Gastrocnemius medialis (tissue), 4 donors: ENCODE data around the gene EGLN1.

ENCODE experiments used
- POLR2A ChIP-seq, 2 donors: fragments of 450-650 bp; IDR thresholded peaks; one replicate each; pipeline ENCODE4 v1.6.1; 2017; ENCODE audit warnings: antibody characterized with exemption in 2 of 2, mild to moderate bottlenecking in 2 of 2, moderate library complexity in 2 of 2
- TF ChIP-seq, protein P1 (sequence below), 5 experiments: fragments of 450-650 bp in 3 of 5; fragments of 200-600 bp in 2 of 5; sonication (generic) in 2 of 5; IDR thresholded peaks in 4 of 5; conservative IDR thresholded peaks in 1 of 5; 1 replicate in 4 of 5; 2 replicates in 1 of 5; pipeline ENCODE4 v1.5.1; 2016 to 2019; ENCODE audit warnings: antibody characterized with exemption in 5 of 5, mild to moderate bottlenecking in 3 of 5, moderate library complexity in 3 of 5

DNA sequence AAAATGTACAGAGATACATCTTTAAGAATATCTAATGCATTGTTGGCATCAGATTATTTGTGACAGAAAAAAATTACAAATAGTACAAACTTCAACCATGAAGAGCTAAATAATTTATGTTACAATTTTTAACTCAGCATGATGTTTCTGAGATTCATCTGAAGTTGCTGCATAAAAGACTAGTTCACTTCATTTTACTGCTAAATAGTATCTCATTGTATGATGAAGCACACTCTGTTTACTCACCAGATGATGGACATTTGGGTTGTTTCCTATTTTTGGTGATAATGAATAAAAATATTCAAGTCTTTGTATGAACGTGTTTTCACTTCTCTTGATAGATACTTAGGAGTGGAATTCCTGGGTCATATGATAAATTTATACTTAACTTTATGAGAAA is 20.6 kb downstream of the EGLN1 start:
- TF ChIP-seq POLR2A (IDR thresholded peaks at IDR 0.05) = no peak
- TF ChIP-seq, protein P1, sequence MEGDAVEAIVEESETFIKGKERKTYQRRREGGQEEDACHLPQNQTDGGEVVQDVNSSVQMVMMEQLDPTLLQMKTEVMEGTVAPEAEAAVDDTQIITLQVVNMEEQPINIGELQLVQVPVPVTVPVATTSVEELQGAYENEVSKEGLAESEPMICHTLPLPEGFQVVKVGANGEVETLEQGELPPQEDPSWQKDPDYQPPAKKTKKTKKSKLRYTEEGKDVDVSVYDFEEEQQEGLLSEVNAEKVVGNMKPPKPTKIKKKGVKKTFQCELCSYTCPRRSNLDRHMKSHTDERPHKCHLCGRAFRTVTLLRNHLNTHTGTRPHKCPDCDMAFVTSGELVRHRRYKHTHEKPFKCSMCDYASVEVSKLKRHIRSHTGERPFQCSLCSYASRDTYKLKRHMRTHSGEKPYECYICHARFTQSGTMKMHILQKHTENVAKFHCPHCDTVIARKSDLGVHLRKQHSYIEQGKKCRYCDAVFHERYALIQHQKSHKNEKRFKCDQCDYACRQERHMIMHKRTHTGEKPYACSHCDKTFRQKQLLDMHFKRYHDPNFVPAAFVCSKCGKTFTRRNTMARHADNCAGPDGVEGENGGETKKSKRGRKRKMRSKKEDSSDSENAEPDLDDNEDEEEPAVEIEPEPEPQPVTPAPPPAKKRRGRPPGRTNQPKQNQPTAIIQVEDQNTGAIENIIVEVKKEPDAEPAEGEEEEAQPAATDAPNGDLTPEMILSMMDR (IDR thresholded peaks at IDR 0.05 in 4 of 5, conservative IDR thresholded peaks at IDR 0.05 in 1 of 5) = no peak
